NCI-H2171 treated with DMSO at 0.1 percent for 48 hours (cell line): Measurements from ENCODE around the gene CDK14.
"Not testable (repeated sequence)": the region's sequence is repeated elsewhere in the genome, so short reads cannot be mapped to it uniquely, and the experiment has no call there.

ENCODE experiments used
- DNase-seq: peaks from one replicate; lab custom pipeline; 2025; lab: John Stamatoyannopoulos, UW

CDK14 gene

DNA sequence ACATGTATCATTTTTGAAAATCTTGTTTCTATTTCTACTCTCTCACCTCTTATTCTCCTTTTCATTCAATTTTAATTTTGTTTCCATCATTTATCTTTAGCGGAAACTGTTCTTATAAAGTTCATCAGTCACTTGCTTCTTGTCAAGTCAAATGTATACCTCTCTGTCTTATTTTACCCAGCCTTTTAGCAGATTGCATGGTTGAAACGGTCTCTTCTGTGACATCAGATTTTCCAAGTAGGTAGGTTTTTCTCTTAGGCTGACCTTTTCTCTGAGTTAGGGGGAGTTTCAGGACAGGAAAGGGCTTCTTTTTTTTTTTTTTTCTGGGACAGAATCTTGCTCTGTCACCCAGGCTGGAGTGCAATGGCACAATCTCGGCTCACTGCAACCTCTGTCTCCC, 195.5 kb downstream of the CDK14 start:
- DNase-seq: no peak

DNA sequence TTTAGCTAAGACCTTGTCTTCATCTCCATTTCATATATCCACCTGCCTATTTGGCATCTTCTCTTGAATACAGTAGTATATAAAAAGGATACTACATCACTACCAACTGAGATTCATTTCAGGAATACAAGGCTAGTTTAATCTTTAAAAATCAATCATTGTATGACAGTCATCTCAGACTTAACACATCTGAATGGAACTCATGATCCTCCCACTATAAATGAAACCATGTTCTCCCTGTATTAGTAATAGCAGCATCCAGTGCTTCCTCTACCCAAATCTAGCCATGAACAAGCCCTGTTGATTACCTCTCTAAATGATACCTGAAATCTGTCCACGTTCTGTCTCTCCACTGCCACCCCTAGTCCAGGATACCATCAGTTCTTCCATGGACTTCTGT, 196.2 kb downstream of the CDK14 start:
- DNase-seq: no peak

DNA sequence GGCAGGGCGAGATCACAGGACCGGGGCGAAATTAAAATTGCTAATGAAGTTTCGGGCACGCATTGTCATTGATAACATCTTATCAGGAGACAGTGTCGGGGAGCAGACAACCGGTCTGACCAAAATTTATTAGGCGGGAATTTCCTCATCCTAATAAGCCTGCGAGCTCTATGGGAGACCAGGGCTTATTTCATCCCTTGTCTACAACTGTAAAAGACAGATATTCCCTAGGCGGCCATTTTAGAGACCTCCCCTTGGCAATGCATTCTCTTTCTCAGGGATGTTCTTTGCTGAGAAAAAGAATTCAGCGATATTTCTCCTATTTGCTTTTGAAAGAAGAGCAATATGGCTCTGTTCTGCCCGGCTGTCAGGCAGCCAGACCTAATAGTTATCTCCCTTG, 198.1 kb downstream of the CDK14 start:
- not testable (repeated sequence) for DNase-seq

DNA sequence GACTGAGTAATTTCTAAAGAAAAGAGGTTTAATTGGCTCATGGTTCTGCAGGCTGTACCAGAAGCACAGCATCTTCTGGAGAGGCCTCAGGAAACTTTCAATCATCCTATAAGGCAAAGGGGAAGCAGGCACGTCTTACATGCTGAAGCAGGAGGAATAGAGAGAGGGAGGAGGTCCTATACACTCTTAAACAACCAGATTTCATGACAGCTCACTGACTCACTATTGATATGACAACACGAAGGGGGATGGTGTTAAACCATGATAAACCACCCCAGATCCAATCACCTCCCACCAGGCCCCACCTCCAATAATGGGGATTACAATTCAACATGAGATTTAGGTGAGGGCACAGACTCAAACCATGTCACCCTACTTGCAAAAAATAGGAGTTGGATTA, 201.5 kb downstream of the CDK14 start:
- DNase-seq: no peak

DNA sequence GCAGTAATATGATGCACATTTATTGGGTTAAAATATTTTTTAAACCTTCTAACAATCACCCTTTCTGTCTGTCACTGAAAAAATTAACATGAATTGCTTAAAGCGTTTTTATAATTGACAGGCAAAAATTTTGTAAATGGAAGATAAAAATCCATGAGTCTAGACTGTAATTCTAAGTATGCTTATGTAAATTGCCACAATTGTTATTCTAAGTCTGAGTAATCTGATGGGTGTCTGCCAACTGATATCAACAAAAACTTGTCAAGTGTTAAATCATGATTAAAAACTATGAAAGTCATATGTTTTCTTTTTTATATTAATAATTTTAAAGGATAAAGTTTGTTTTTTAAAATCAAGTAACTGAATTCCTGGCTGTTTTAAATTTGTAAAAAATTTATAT, 208.2 kb downstream of the CDK14 start:
- DNase-seq: no peak

DNA sequence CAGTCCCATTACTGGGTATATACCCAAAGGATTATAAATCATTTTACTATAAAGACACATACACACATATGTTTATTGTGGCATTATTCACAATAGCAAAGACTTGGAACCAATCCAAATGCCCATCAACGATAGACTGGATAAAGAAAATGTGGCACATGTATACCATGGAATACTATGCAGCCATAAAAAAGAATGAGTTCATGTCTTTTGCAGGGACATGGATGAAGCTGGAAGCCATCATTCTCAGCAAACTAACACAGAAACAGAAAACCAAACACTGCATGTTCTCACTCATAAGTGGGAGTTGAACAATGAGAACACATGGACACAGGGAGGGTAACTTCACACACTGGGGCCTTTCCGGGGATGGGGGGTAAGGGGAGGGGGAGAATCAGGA, 219.4 kb downstream of the CDK14 start:
- not testable (repeated sequence) for DNase-seq

DNA sequence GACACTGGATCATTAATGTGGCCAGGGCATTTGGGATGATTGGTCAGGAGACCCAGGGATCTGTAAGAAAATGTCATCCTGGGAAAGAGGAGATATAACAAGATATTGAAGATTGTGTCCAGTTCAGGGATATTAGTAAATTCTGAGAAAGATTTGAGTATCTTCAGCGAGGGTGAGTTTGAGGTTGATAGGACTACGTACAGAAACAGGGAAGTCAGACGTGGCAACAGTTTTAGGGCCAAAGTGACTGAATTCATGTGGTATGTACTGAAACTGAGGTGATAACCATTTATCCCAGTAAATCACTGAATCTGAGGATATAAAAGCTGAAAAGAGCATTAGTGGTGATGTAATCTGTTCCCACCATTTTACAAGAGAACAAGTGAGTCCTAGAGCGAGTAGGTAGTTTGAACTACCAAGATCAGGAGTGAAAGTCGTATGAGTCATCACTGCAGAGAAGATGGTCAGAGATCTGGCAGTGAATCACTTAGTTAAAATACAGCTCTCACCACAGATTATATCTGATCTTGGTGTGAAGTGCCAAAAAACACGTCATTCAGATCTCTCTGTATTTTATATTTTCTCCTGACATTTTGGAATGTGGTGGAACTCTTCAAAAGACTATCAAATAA, 220.5 kb downstream of the CDK14 start:
- DNase-seq: no peak

DNA sequence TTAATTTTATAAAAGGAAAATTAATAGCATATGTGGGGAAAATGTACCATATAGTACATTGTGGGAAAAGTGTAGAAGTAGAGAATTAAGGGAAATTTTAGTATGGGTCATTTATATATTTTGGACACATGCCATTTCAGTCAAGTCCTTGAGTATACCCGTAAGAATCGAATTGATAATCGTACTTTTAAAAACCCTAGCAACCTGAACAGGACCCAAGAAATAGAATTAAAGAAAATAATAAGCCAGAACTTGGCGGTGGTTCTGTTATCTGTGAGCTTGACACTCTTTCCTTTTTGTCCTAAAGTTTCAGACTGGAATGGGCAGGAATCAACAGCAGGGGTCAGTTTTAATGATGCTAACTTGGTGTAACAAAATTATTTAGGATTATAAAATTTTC, 221.0 kb downstream of the CDK14 start:
- DNase-seq: no peak

DNA sequence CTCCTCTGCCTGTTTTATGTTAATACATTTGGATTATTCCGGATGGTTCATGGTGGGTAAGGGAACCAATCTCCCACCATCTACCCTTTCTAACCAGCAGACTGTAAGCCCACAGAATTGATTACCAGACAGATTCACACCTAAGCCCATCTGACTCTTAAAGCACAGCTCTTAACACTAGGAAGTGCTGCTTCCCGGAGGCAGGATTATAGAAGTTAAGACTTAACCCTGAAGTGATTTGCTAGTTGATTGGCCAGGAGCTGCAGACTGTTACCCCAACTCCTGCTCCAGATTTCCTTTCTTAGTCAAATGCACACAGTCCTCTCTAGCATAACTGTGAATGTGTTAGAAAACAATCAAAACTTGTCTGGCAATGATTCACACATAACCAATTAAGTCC, 221.7 kb downstream of the CDK14 start:
- no peak for DNase-seq

DNA sequence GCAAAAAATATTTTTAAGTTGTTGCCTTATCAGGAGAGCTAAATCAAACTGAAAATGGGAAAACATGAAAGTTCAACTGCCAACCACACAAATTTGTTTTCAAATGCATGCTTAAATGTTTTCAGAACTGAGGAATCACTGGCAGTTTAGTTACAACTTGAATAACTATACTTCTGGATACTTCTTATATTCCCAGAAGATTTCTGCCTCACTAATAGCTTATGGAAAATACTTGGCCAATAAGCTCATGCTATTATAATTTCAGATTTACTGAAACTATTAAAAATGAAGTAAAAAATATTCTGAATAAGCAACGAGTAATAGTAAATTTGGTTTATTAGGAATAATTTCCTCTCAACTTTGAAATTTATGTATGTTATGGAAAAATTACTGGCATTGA, 222.2 kb downstream of the CDK14 start:
- no peak for DNase-seq

DNA sequence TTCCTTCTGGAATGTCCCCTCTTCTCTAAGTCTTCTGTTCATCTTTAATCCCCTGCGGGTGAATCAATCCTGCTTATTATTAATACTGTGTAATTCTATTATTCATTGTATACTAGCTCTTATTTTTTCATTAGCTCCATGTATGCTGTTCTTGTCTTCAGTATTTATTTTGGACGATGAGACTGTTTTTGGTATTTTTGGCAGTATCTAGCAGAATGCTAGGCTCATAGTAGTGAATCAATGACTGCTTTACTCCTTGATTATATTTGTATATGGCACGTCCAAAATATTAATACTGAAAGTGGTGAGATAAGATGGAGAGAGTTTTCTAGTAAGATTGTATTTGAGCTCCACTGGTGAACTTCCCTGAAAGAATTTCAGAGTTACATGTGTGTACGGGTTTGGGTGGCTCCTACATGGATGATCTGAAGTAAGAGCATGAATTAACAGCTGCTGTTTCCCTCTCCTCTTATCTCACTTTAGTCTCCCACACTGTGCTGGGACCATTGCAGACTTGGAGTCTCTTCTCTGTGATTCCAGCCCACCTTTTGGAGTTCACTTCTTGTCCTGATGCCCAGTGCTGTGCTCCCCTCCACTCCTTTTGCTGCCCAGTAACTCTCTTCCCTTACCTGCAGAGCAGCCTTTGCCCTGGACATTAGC, 226.0 kb downstream of the CDK14 start:
- DNase-seq: no peak

DNA sequence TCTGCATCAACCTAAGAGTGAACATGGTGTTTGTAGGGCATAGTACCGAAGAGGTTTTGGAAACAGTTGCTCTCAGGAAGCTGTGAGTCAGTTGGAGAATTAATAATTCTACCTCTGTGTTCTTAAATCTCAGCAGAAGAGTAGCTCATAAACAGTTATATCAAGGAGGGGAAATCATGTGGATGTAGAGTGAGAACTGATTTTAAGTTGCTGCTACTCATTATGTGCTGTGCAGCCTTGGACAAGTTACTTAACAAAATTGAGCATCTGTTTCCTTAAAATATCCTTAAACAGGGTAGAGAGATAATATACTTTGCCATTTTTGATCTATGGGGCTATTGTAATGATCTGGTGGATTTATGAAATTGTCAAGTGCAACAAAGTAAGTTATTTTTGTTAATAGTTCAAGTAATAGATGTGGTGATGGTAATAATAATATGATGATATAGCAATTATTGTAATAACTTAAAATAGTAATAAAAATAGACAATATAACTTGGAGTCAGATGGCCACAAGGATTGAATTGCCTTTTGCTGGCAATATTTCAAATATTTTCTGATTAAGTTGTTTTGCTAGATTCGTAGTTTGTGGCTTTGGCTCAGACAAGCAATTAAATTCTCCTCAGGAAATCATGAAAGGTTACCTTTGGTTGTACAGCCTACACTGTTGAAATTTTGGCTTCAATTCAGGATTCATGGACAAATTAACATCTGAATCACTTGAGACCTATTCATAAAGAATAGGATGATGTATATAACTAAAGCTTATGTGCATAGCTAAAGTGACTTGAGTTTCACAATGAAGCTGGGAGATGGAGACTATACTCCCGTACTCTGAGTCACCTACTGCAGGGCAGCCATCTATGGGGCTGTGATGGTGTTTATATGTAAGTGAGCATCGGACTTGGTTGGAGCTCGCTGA, 228.5 kb downstream of the CDK14 start:
- DNase-seq: no peak

DNA sequence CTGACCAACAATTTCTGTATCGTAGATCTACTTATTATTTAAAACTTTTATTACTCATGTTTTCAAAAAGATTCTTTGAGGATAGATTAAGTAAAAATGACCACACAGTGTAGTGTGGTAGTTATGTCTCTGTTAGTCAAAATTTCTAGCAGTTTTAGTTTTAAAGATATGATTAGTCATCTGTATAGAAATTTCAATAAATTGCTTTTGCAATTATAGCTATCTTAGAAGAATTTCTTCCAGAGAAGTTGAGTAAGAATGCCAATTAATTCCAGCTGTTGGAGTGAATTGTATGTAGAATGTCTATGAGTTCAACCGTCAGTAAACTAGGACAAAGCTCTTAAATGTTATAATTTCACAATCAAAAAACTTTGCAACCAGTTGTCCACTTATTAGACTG, 229.7 kb downstream of the CDK14 start:
- no peak for DNase-seq

DNA sequence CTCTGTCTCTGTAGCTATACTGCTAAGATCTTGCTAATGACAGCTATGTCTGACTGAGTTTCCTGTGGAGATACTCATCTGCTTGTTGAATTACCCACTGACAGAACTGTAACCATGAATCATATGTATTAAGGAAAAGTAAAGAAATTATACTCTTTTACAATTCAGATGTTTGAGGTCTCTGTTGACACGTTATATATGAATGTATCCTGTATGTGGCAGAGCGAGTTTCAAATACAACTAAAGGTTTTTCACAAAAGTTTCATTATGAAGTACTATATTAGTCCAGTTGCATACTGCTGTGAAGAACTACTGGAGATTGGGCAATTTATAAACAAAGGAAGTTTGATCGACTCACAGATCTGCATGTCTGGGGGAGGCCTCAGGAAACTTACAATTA, 232.5 kb downstream of the CDK14 start:
- no peak for DNase-seq

DNA sequence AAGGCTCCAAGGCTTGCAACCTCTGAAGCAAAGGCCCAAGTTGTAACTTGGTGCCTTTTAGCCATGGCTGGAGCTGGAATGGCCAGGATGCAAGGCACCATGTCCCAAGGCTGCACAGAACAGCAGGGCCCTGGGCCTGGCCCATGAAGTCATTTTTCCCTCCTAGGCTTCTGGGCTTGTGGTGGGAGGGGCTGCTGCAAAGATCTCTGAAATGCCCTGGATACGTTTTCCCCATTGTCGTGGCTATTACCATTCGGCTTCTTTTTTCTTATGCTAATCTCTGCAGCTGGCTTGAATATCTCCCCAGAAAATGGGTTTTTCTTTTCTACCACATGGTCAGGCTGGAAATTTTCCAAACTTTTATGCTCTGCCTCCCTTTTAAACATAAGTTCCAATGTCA, 234.2 kb downstream of the CDK14 start:
- no peak for DNase-seq

DNA sequence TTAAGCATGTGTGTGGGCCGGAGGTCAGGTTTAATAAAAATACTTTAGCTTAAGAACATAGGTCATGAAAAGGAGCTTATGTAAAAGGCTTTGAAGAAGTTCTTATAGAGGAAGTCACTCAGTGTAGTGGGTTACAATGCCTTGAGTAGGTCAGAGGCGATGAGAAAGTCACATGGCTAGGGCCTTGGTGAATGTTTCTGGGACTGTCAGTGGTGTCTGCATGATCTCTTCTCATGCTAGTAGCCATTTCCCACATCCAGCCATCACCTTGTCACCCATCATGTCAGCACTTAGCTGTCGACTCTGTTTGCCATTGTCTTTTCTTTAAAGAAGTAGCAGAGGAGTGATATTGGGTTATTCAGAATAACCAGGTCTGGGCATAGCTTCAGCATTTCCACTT, 236.6 kb downstream of the CDK14 start:
- DNase-seq: no peak

DNA sequence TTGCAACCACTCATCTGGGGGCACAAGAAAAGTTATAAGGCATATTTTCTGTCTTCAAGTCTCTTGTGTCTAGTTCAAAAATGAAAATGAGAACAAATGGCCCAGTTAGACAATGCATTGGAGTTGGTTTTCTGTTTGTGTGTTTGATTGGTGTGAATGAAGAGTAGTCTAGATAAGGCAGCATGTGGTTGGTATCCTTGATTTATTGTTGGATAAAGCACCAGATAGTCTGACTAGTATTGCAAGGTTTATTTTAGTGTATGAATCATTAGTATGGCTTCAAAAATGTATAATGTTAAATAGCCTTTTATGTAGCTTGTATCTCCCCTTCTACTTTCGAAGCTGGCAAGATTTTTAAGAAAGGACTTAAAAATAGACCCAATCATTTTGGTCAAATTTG, 237.3 kb downstream of the CDK14 start:
- no peak for DNase-seq

DNA sequence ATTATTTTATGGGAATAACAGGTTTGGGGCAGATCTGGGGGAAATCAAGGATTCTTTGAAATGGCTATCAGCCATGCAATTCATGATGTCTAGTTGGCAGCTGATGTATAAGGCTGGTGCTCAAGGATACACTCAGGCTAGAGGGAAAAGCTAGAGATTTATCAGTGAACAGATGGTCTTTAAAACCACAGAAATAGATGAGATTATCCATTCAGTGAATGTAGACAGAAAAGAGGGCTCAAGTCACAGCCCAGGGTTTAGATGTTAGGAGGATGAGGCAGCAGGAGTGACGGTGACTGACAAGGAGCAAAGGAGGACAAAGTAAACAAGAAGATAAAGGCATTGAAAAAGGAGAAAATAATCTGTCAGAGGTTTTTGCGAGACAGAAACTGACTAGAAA, 238.7 kb downstream of the CDK14 start:
- DNase-seq: peak; percentile 64

DNA sequence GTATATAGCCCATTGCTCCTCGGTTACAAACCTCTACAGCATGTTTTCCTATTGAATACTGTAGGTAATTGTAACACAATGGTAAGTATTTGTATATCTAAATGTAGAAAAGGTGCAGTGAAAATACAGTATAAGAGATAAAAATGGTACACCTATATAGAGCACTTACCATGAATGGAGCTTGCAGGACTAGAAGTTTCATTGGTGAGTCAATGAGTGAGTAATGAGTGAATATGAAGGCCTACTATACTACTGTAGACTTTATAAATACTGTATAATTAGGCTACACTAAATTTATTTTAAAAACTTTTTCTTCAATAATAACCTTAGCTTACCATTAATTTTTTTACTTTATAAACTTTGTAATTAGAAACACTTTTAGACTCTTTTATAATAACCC, 239.7 kb downstream of the CDK14 start:
- DNase-seq: no peak

DNA sequence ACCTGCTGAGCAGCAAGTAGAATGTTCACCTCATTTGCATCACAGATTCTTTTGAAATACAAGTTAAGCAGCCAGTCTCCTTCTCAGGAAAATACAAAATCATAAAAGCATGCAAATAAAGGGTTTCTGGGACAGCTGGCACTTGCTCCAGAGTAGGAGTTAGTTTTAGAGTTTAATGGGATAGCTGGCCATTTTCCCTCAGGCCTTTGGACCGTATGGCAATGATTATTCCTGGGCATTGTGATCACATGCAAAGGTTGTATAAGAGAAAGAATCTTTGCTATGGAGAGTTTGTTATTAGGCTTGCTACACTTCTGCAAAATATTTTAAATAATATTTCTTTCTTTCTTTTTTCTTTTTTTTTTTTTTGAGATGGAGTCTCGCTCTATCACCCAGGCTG, 240.8 kb downstream of the CDK14 start:
- DNase-seq: no peak

DNA sequence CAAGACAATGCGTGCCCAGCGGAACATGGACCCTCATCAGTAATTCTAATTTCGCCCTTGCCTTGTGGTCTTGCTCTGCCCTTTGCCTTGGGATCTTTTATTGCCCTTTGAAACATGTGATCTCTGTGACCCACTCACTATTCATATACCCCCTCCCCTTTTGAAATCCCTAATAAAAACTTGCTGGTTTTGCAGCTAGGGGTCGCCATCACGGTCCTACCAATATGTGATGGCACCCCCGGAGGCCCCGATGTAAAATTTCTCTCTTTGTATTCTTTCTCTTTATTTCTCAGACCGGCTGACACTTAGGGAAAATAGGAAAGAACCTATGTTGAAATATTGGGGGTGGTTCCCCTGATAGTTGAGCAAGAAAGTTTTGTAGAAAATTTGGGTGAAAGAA, 242.7 kb downstream of the CDK14 start:
- no peak for DNase-seq

DNA sequence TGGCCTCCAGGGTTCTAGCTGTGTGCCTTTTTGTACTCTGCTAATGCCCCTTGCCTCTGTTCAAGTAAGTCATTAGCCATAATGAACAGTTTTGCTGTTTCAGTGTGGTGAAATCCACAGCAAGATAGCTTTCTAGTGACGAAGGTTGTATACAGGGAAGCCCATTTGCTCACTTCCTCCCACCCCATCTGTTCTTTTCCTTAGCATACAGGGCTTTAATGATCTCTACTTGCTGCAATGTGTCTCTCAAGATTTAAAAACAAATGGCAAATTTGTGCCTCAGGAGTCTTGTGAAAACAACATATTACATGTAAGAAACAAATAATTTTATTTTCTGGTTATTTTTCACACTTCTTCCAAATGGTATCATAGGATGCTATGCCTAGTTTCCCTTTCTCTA, 243.2 kb downstream of the CDK14 start:
- DNase-seq: peak; percentile 18

DNA sequence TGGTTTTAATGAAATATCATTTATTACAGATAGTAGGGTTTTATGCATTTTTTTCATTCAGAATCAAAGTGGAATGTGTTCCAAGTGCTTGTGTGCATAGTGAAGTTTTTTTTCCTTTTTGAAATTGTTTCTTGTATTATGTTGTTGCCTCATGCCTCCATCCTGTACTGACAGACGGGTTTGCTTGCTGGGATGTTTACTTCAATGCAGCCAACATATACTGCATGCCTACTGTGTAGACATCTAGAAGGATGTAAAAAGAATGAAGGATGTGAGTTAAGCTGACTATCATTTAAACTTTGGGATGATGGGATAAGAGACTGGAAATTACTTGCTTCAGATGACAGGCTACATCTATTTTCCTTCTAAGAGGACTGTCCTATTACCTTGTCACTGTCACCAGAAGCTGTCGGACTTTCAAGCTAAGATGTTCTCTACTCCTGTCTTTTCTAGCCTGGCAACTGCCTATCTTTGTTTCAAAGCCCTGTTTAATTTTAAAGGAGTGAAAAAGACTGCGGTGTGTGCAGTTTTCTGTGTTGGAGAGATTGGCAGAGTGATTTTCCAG, 243.7 kb downstream of the CDK14 start:
- DNase-seq: no peak
